Keratinocyte (primary cell): ENCODE results near the gene ERBB4. TPM values are rescaled to one million over a fixed set of nuclear protein-coding genes. Genes with fewer than 3 reads are reported as not detected.

Experiments used
- DNase-seq: peaks from one replicate; pipeline ENCODE4 v3.0.0-alpha.2; 2011; ENCODE audit warnings: low read depth, missing footprints, low spot score
- FAIRE-seq: peaks from 2 replicates; lab custom pipeline; 2011; peaks lifted over from hg19 to GRCh38; lab: Jason Lieb, UNC
- H2AFZ ChIP-seq: 2 replicates; pipeline ENCODE4 v1.6.0; 2012; ENCODE audit warnings: low read length, control low read depth, inconsistent platforms; ENCODE audit not compliant: control insufficient read depth
- H3K27ac ChIP-seq: 2 replicates; pipeline ENCODE4 v1.5.1; 2011; ENCODE audit warnings: low read length; ENCODE audit not compliant: control insufficient read depth, insufficient read depth
- H3K27me3 ChIP-seq: 3 replicates; pipeline ENCODE4 v1.6.0; 2011; ENCODE audit warnings: low read length; ENCODE audit not compliant: control insufficient read depth, insufficient read depth; ENCODE audit errors: extremely low read depth
- H3K36me3 ChIP-seq, 2 experiments: 2 replicates in 1 of 2; 3 replicates in 1 of 2; pipeline ENCODE4 v1.5.1; 2011; ENCODE audit warnings: low read length in 2 of 2, mild to moderate bottlenecking in 1 of 2; ENCODE audit not compliant: control insufficient read depth in 2 of 2, insufficient read depth in 2 of 2; ENCODE audit errors: extremely low read depth in 1 of 2
- H3K4me1 ChIP-seq: 3 replicates; pipeline ENCODE4 v1.5.1; 2011; ENCODE audit warnings: low read length; ENCODE audit not compliant: control insufficient read depth, insufficient read depth; ENCODE audit errors: extremely low read depth
- H3K4me2 ChIP-seq: 3 replicates; pipeline ENCODE4 v1.6.0; 2011; ENCODE audit warnings: low read depth, low read length; ENCODE audit not compliant: control insufficient read depth, insufficient read depth; ENCODE audit errors: extremely low read depth
- H3K4me3 ChIP-seq, 3 experiments: fragments of 200-600 bp in 1 of 3; sonication (generic) in 1 of 3; 2 replicates in 2 of 3; 3 replicates in 1 of 3; pipeline ENCODE4 v1.5.1; 2011 to 2016; ENCODE audit warnings: low read length in 3 of 3, mild to moderate bottlenecking in 3 of 3, control low read depth in 2 of 3, inconsistent platforms in 1 of 3, low read depth in 1 of 3, mixed read lengths in 1 of 3, mixed run types in 1 of 3, moderate library complexity in 1 of 3; ENCODE audit not compliant: control insufficient read depth in 2 of 3, insufficient read depth in 2 of 3; ENCODE audit errors: extremely low read depth in 1 of 3
- H3K79me2 ChIP-seq: 2 replicates; pipeline ENCODE4 v1.6.0; 2012; ENCODE audit warnings: low read length; ENCODE audit not compliant: control insufficient read depth, insufficient read depth
- H3K9ac ChIP-seq: 3 replicates; pipeline ENCODE4 v1.6.0; 2011; ENCODE audit warnings: low read length; ENCODE audit not compliant: control insufficient read depth, insufficient read depth; ENCODE audit errors: extremely low read depth
- H3K9me1 ChIP-seq: 3 replicates; pipeline ENCODE4 v1.6.0; 2011; ENCODE audit warnings: low read length; ENCODE audit not compliant: control insufficient read depth, insufficient read depth; ENCODE audit errors: extremely low read depth
- H3K9me3 ChIP-seq: 2 replicates; pipeline ENCODE4 v1.5.1; 2012; ENCODE audit warnings: low read depth, low read length; ENCODE audit not compliant: control insufficient read depth
- H4K20me1 ChIP-seq: 3 replicates; pipeline ENCODE4 v1.6.0; 2011; ENCODE audit warnings: low read length; ENCODE audit not compliant: control insufficient read depth, insufficient read depth; ENCODE audit errors: extremely low read depth
- CTCF ChIP-seq, 3 experiments: IDR thresholded peaks in 1 of 3; conservative IDR thresholded peaks in 1 of 3; optimal IDR thresholded peaks in 1 of 3; 2 replicates in 2 of 3; 3 replicates in 1 of 3; pipeline versions ENCODE3 to v1.5.1; 2011; ENCODE audit warnings: low read length in 3 of 3, mild to moderate bottlenecking in 3 of 3, moderate library complexity in 2 of 3, control low read depth in 1 of 3, inconsistent platforms in 1 of 3; ENCODE audit not compliant: insufficient read depth in 2 of 3; ENCODE audit errors: extremely low read depth in 1 of 3
- EZH2 ChIP-seq: IDR thresholded peaks from one replicate; pipeline ENCODE4 v1.6.1; 2012; ENCODE audit warnings: inconsistent platforms, mild to moderate bottlenecking, low read length, moderate library complexity
- dilution Hi-C: fragments of 300-500 bp; cut with MboI; formaldehyde crosslinking; loops from one replicate; pipeline ENCODE4 v1.7.0; 2020; ENCODE audit warnings: low sequenced_read_pairs; ENCODE audit not compliant: extremely low pct_ligation_motif_present
- polyA plus RNA-seq, 5 experiments: library from polyadenylated mRNA; depleted of rRNA in 3 of 5; stranded (reverse) in 3 of 5; stranded (forward) in 1 of 5; unstranded in 1 of 5; fragments of >200 nt; gene quantifications; 1 replicate in 1 of 5; 2 replicates in 3 of 5; 3 replicates in 1 of 5; pipeline versions ENCODE4 v1.2.1 to v1.2.3, GENCODE V29; 2011 to 2012; ENCODE audit warnings: missing spikeins in 2 of 5, low read depth in 1 of 5, low replicate concordance in 1 of 5

ERBB4 gene
- polyA plus RNA-seq, 1 donor (not counting 4 experiments of a cell fraction or from before 2014, with no cell fraction given), result 0.01 TPM

- H3K27ac ChIP-seq, result no peak overlapping the region
- no peak overlapping the region for H2AFZ ChIP-seq
- H4K20me1 ChIP-seq, result no peaks in the 10 kb centered on the region
- no peak for TF ChIP-seq EZH2
- no peak for TF ChIP-seq CTCF (optimal IDR thresholded peaks at IDR 0.05 in 1 of 3, IDR thresholded peaks at IDR 0.05 in 1 of 3, conservative IDR thresholded peaks at IDR 0.05 in 1 of 3; ENCODE audit: extremely low read depth in 1 of 3, insufficient read depth in 2 of 3, low read length in 3 of 3)
- dilution Hi-C loops, result no loop called here
- FAIRE-seq, result no peak
- no peaks in the 10 kb centered on the region for H3K9me1 ChIP-seq
- no peak overlapping the region for H3K9ac ChIP-seq
- H3K4me1 ChIP-seq, result no peaks in the 10 kb centered on the region
- H3K9me3 ChIP-seq, result no peaks in the 10 kb centered on the region
- H3K79me2 ChIP-seq, result no peaks in the 10 kb centered on the region
- no peaks in the 10 kb centered on the region for H3K27me3 ChIP-seq
- no peak for DNase-seq
- no peaks in the 10 kb centered on the region for H3K36me3 ChIP-seq
- no peak overlapping the region for H3K4me2 ChIP-seq
- no peak overlapping the region for H3K4me3 ChIP-seq
Measured at GRCh38 chr2:212328136-212328535, 210.5 kb downstream of the ERBB4 start.

DNA sequence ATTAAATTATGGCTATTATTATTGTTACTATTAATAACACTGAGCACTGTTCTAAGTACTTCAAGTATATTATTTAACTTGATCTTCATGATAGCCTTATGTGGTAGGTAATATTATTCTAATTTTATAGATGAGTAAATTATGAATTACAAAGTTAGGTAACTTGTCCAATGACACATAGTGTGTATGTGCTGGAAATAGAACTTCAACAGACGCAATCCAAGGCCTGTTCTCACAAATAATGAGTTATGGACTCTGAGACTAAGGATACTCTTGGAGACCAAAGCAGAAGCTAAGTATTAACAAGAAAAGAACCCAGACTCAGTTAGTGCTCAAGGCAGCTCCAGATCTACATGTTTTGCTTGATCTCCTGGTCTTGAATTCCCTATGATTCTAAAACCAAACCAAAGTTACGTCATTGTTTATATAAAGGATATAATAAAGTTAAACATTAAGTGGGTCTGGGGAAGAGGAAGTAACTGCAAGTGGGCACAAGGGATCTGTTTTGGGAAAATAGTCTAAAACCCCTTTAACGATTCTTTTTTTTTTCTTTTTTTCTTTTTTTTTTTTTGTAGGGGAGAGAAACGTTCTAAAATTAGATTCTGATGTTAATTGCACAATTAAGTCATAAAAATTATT, 211.3 kb downstream of the ERBB4 start:
- H3K4me3 ChIP-seq, result no peak overlapping the region
- no peaks in the 10 kb centered on the region for H3K4me1 ChIP-seq
- FAIRE-seq (no peak), DNase-seq (no peak)
- H3K9me1 ChIP-seq, result no peaks in the 10 kb centered on the region
- no peak for TF ChIP-seq EZH2
- no peak for TF ChIP-seq CTCF (optimal IDR thresholded peaks at IDR 0.05 in 1 of 3, IDR thresholded peaks at IDR 0.05 in 1 of 3, conservative IDR thresholded peaks at IDR 0.05 in 1 of 3; ENCODE audit: extremely low read depth in 1 of 3, insufficient read depth in 2 of 3, low read length in 3 of 3)
- dilution Hi-C loops, result no loop called here
- H3K79me2 ChIP-seq, result no peaks in the 10 kb centered on the region
- no peaks in the 10 kb centered on the region for H4K20me1 ChIP-seq
- H2AFZ ChIP-seq, result no peak overlapping the region
- H3K27ac ChIP-seq, result no peak overlapping the region
- no peak overlapping the region for H3K4me2 ChIP-seq
- no peaks in the 10 kb centered on the region for H3K27me3 ChIP-seq
- H3K9ac ChIP-seq, result no peak overlapping the region
- H3K9me3 ChIP-seq, result no peaks in the 10 kb centered on the region
- H3K36me3 ChIP-seq, result no peaks in the 10 kb centered on the region
